ENCODE measurements around the gene ARL5C.

ARL5C gene

GRCh38 chr17:39165178-39165840 is 652 bp downstream of the ARL5C start:
- DNase-seq = no peak

DNA sequence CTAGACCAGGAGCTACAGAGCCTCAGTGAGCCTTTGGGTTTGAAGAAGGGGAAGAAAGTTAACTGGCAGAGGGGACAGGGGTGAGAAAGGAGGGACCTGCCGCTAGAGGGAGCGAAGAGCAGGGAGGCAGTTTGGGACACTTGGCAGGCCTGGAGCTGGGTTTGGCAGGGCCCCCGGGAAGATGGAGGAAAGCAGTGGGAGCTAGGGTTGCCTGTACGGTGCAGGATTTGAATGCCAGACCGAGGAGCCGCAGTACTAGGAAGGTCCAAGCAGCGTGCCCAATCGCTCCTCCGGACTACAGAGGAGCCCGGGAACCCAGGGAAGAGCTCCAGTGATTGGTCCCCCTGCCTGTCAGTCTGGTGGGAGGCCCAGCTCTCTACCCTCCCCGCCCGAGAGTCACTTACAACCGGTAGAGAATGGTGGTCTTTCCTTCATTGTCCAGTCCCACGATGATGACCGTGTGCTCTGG is 1.3 kb downstream of the ARL5C start:
- DNase-seq = peak; percentile 55

GRCh38 chr17:39161962-39162361 is 4.0 kb downstream of the ARL5C start:
- DNase-seq = no peak

GRCh38 chr17:39158623-39159022 is 7.3 kb downstream of the ARL5C start:
- no peak for DNase-seq

DNA sequence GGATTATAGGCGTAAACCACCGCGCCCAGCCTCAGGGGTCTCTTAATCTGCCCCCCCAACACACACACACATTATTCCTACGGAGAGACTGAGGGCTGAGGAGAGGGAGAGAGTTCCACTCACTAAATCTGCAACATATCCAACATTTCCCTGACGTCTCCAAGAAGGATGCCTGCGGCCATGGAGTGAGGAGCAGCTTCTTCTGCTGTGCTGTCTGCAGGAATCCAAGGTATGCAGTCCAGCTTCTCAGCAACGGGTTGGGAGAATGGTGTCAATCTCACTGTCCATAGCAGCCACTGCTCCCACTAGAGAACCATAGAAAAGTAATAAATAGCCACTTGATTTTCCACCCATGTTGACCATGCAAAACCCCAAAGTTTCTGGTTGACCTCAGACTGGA is 9.5 kb downstream of the ARL5C start:
- DNase-seq = no peak

- no peak for DNase-seq
These were observed 10.3 kb downstream of the ARL5C start for GRCh38 chr17:39155654-39156053.

GRCh38 chr17:39153599-39154051 is 12.3 kb downstream of the ARL5C start:
- peak; percentile 89 for DNase-seq

DNA sequence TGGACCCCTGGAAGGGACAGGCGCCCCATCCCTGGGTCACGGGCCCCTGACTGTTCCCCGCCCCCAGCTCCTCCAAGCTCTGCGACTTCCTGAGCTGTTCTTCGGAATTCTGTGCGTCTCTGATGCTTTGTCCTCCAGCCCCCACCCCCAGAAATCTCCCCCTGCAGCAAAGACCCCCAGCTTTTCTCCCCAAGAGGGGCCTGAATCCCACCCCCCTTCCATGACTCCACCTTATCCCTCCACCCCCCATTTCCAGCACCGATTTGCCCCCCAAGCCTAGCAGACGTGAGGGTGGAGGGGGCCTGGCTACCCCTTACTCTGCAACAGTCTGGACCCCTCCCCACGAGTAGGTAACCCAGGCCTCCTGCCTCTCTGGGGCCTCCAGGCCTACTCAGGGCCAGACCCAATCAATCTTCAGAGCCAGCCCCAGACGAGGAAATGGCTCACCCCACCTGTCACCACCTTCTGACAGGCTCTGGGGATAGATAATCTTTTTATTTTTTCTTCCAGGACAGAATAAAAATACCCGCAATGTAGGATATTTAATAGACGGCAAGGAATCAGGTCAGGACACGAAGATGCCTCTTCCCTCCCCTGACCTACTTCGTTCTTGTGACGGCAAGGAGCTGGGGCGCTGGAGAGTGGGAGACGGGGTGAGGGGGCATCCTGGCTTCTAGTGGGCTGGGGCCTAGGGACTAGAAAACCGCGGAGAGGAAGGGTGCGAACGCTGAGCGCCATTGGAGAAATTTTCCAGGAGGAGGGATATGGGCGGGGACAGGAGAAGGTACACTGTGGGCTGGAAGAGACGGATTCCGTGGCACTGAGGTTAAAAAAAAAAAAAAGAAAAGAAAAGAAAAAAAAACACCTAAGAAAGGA is 13.8 kb downstream of the ARL5C start:
- peak; percentile 73 for DNase-seq

- no peak for DNase-seq
These were observed 14.6 kb downstream of the ARL5C start, which contains the start of gene PLXDC1 for GRCh38 chr17:39151150-39151942. Gene PLXDC1 (minus strand): TSS chr17:39151637. CDS start chr17:39151437, 200 bp downstream.

DNA sequence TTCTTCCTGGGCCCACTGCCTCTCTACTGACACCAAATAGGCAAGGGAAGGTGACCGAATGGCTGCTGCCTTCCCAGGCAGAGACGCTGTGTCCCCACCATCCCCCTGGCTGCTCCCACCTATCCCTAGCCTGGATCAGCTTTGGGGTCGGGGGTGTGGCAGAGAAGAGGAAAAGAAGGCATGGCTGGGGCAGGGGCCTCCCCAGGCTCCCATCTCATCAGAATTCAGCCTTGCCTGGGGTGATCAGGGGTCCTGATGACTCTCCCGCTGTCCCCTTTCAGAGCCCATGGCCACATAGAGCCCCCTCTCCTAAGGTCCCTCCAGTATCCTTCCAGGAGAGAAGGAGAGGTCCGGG is 15.2 kb downstream of the ARL5C start:
- DNase-seq = no peak

DNA sequence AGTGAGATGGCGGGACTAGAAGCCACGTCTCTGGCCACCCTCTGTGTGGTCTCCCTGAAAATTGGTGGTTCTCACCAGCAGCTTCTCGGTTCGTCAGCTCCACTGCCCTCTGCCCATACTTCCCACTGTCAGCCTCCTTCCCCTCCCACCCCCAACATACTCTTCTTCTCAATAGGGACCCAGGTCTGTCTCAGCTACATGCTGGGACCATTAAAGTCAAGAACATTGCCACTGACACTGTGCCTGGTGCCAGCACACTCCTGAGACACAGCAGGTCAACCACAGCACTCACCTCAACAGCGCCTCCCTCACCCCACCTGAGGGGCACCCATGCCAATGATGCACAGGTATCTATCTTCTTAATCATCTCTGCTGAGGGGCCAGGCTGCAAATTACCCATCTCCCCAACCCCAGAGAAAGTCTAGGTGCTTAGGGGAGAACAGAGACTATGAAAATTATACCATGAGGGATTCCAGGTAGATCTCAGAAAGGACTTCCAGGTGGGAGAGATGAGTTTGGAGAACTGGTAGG is 15.8 kb downstream of the ARL5C start:
- DNase-seq = no peak

DNA sequence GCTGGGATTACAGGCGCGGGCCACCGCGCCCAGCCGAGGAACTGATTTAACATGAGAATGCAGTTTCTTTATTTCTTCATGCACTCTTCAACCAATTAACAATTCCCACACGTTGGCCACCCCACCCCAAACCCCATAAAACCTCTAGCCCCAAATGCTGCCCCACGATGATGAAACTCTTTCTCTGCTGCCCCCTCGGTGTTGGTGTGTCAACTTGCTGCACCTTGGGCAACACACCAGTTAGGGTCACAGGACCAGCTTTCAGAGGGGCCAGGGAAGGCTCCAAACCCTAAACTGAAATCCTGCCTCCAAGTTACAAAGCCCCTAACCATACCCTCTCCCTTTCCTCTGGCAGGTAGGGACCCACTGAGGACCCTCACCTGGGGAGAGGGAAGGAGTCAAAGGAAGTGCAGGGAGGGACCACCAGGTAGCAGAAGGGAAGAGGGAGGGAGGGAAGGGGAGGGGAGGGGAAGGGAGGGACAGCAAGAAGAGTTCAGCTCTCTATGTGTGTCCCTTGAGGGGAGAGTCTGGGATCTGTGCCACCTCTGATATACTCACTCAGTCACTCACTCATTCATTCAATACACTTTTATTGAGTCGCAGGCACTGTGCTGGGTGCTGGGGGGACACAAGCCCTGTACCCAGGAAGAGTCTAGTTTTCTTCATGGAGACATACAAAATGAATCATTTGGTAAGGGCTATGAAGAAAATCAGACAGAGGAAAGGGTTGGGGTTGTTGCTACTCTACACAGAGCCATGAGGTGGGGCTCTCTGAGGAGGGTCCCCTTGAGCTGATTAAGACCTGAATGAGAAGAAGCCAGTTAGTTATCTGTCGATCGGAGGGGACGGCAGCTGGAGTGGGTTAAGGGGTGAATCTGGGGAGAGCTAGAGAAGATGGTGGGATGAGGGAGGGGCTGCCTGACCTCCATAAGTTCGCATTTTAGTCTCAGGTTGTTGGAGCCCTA is 18.5 kb downstream of the ARL5C start:
- DNase-seq = no peak

DNA sequence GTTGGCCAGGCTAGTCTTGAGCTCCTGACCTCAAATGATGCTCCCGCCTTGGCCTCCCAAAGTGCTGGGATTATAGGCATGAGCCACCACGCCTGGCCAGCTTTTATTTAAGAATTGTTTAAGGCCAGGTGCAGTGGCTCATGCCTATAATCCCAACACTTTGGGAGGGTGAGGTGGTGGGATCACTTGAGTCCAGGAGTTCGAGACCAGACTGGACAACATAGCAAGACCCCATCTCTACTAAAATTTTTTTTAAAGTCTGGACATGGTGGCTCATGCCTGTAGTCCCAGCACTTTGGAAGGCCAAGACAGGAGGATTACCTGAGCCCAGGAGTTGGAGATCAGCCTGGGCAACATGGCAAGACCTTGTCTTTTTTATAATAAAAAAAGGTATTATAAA is 19.7 kb downstream of the ARL5C start:
- DNase-seq = no peak

DNA sequence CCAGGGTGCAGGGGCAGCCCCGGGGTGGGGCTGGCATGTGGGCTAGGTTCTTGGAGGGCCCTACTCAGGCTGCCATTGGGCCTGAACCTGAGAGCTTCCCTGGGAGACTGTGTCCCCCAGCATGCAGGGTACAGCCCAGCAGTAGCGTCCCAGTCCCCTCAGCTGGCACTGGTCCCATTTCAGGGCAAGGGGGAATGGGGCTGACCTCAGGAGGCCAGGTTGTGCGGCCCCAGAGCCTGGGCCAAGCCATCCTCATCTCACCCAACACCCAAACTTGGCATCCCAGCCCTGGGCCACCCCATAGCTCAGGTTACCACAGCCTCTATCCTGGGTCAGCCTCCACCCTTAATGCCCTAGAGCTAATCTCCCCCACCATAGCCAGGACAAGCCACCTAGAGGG is 20.8 kb downstream of the ARL5C start:
- DNase-seq = no peak

GRCh38 chr17:39144416-39144840 is 21.5 kb downstream of the ARL5C start:
- peak; percentile 93 for DNase-seq

DNA sequence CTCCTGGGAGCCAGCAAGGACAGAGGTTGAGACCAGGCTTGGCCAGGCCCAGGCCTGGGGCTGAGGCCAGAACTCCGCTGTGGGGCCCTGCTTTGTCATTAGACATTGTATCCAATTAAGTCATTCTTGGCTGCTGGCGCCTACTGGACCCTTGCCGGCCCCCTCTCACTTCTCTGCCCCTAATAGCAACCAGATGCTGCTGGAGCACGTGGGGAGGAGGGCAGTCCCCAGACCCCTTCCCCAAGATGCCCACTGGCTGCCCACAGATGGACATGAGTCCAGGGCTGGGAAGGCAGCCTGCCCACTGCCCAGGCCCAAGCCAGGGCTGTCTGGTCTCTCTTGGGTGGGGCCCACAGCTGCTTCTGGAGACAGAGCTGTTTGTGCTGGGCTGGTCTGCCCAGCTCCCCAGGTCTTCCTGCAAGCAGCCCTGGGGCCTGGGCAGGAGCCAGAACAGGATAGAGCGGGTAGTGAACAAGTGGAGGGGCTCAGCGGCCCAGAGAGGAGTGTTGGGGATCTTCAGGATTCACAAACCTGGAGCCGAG is 22.3 kb downstream of the ARL5C start:
- no peak for DNase-seq

- DNase-seq = no peak
These were observed 23.9 kb downstream of the ARL5C start for GRCh38 chr17:39141915-39142664.

- DNase-seq = no peak
These were observed 24.7 kb downstream of the ARL5C start for GRCh38 chr17:39141294-39141693.

DNA sequence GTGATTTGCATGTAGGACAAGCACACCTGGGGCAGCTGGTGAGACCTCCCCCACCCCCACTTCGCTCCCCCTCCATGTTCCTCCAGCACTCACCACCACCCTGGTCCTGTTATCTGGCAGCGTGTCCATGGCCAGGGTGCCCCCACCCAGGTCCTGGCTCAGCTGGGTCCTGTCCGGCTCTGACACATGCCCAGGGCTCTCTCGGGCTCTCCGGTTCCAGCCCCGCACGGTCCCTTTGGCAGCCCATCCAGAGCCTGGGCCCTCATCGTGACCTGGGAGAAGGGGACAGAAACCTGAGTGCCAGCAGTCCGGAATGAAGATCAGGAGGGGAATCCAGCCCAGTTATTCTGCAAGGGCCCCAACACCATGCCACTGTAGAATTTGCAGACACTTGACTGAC is 26.4 kb downstream of the ARL5C start:
- no peak for DNase-seq

DNA sequence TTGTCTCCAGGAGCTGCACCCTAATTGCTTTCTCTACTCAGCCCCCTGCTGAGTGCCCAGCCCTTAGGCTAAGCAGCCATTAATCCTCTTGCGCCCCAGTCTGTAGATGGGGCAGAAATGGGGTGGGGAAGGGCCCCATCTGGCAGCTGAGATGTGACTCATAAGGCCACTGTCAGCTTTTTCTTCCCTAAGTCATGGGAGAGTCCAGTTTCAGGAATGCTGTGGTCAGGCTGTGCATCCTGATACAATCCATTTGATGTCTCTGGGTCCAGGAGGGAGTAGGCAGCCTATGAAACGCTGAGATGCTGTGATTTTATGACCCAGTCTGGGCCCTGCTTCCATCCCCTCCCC is 26.8 kb downstream of the ARL5C start:
- DNase-seq = no peak
